B cell (primary cell): ENCODE measurements around the gene SLC1A4. TPM values are rescaled to one million over a fixed set of nuclear protein-coding genes. Genes with fewer than 3 reads are reported as not detected.

Experiments
- ATAC-seq: fragments of 200-7000 bp; cut with Tn5 transposase; one replicate; pipeline ENCODE4 v1.10.0; 2021; ENCODE audit warnings: low read depth, mild to moderate bottlenecking, moderate number of reproducible peaks, moderate library complexity
- CTCF ChIA-PET: fragments of 350-600 bp; sonication (Branson Sonifier 250); formaldehyde crosslinking; loops from one replicate; lab custom pipeline; 2021; ENCODE audit warnings: antibody characterized with exemption, inconsistent platforms; lab: Charles Lee
- POLR2A ChIA-PET: fragments of 350-600 bp; sonication (Branson Sonifier 250); formaldehyde crosslinking; loops from one replicate; lab custom pipeline; 2021; ENCODE audit warnings: antibody characterized with exemption; lab: Charles Lee
- DNase-seq: peaks from one replicate; pipeline ENCODE4 v3.0.0; 2013
- H2AFZ ChIP-seq: 2 replicates; pipeline ENCODE4 v1.6.1; 2012; ENCODE audit warnings: mild to moderate bottlenecking, low read depth, low read length; ENCODE audit not compliant: insufficient read depth, poor library complexity, severe bottlenecking
- H3K27ac ChIP-seq, 2 donors: 1 replicate in 1 of 2; 2 replicates in 1 of 2; pipeline ENCODE4 v1.5.1; 2012 to 2013; ENCODE audit warnings: low read length in 2 of 2, mild to moderate bottlenecking in 2 of 2, moderate library complexity in 1 of 2
- H3K27me3 ChIP-seq, 4 experiments: fragments of 200-600 bp in 1 of 4; sonication (generic) in 1 of 4; replicated peaks in 1 of 4; 1 replicate in 2 of 4; 2 replicates in 2 of 4; pipeline versions ENCODE4 v1.6.1 to v1.7.0; 2013 to 2016; ENCODE audit warnings: low read length in 3 of 4, mild to moderate bottlenecking in 2 of 4, mixed read lengths in 1 of 4, moderate library complexity in 1 of 4; ENCODE audit not compliant: insufficient read depth in 4 of 4, control insufficient read depth in 3 of 4; ENCODE audit errors: control extremely low read depth in 1 of 4
- H3K36me3 ChIP-seq, 2 experiments: replicated peaks in 1 of 2; 1 replicate in 1 of 2; 2 replicates in 1 of 2; pipeline versions ENCODE4 v1.6.1 to v1.7.1; 2013; ENCODE audit warnings: low read length in 1 of 2; ENCODE audit not compliant: insufficient read depth in 2 of 2, control insufficient read depth in 1 of 2; ENCODE audit errors: control extremely low read depth in 1 of 2, extremely low read depth in 1 of 2
- H3K4me1 ChIP-seq, 2 donors: fragments of 200-600 bp in 1 of 2; sonication (generic) in 1 of 2; 1 replicate in 1 of 2; 2 replicates in 1 of 2; pipeline versions ENCODE4 v1.5.1 to v1.6.1; 2013 to 2017; ENCODE audit warnings: low read length in 2 of 2; ENCODE audit not compliant: control insufficient read depth in 2 of 2, insufficient read depth in 2 of 2
- H3K4me2 ChIP-seq: replicated peaks from 2 replicates; pipeline ENCODE3; 2012; ENCODE audit warnings: mild to moderate bottlenecking, low read depth, low read length; ENCODE audit not compliant: poor library complexity, severe bottlenecking
- H3K4me3 ChIP-seq, 5 experiments: fragments of 200-600 bp in 1 of 5; sonication (generic) in 1 of 5; 1 replicate in 3 of 5; 2 replicates in 2 of 5; pipeline versions ENCODE4 v1.5.1 to v1.7.0; 2011 to 2016; ENCODE audit warnings: low read length in 4 of 5, mild to moderate bottlenecking in 4 of 5, low read depth in 2 of 5, control low read depth in 1 of 5, moderate library complexity in 1 of 5; ENCODE audit not compliant: insufficient read depth in 1 of 5; ENCODE audit errors: control extremely low read depth in 1 of 5, extremely low read depth in 1 of 5
- H3K79me2 ChIP-seq: fragments of 200-600 bp; sonication (generic); one replicate; pipeline ENCODE4 v1.6.0; 2016; ENCODE audit warnings: low read length; ENCODE audit not compliant: control insufficient read depth, insufficient read depth
- H3K9ac ChIP-seq: fragments of 200-600 bp; sonication (generic); 2 replicates; pipeline ENCODE4 v1.6.1; 2017; ENCODE audit warnings: mild to moderate bottlenecking, low read length, moderate library complexity
- H3K9me3 ChIP-seq, 3 donors: one replicate each; pipeline versions ENCODE4 v1.6.1 to v1.7.1; 2013; ENCODE audit warnings: low read length in 2 of 3; ENCODE audit not compliant: control insufficient read depth in 2 of 3, insufficient read depth in 1 of 3; ENCODE audit errors: control extremely low read depth in 1 of 3
- H4K20me1 ChIP-seq: 2 replicates; pipeline ENCODE4 v1.6.0; 2012; ENCODE audit warnings: mild to moderate bottlenecking, low read length; ENCODE audit not compliant: insufficient read depth, control insufficient read depth, poor library complexity, severe bottlenecking
- H3K27ac Mint-ChIP-seq: one replicate; pipeline ENCODE4 v1.8.0; 2021; ENCODE audit warnings: mixed read lengths
- H3K27me3 Mint-ChIP-seq: one replicate; pipeline ENCODE4 v1.8.0; 2021; ENCODE audit warnings: mixed read lengths
- H3K4me1 Mint-ChIP-seq: one replicate; pipeline ENCODE4 v1.8.0; 2021; ENCODE audit warnings: mixed read lengths
- H3K4me3 Mint-ChIP-seq: one replicate; pipeline ENCODE4 v1.8.0; 2021; ENCODE audit warnings: mixed read lengths
- H3K9me3 Mint-ChIP-seq: one replicate; pipeline ENCODE4 v1.8.0; 2022; ENCODE audit warnings: mixed read lengths; ENCODE audit not compliant: insufficient read depth
- CTCF ChIP-seq: fragments of 200-600 bp; IDR thresholded peaks from one replicate; pipeline ENCODE4 v1.8.0; 2022; ENCODE audit warnings: antibody characterized with exemption, mild to moderate bottlenecking
- EZH2 ChIP-seq: IDR thresholded peaks from 2 replicates; pipeline ENCODE4 v1.6.1; 2012; ENCODE audit warnings: borderline replicate concordance, low read depth, mild to moderate bottlenecking, moderate library complexity, low read length; ENCODE audit not compliant: insufficient read depth, poor library complexity, severe bottlenecking
- WGBS: methylation state at CpG from one replicate; pipeline ENCODE4 v1.1.5; 2013; ENCODE audit warnings: missing lambda C conversion rate; ENCODE audit not compliant: insufficient coverage; 5-methylcytosine and 5-hydroxymethylcytosine counted together
- intact Hi-C: fragments of 100-400 bp; cut with micrococcal nuclease; formaldehyde crosslinking; loops from one replicate; pipeline ENCODE4 v1.10.0; 2022
- polyA plus RNA-seq: library from polyadenylated mRNA; depleted of rRNA; stranded (reverse); fragments of >200 nt; gene quantifications from 2 replicates; pipeline ENCODE4 v1.2.3, GENCODE V29; 2012
- total RNA-seq, 2 donors: library from RNA; stranded (reverse); fragments of 120-200 nt in 1 of 2; gene quantifications; 1 replicate in 1 of 2; 2 replicates in 1 of 2; pipeline versions ENCODE4 v1.2.3 to v1.2.4, GENCODE V29; 2013 to 2022

The SLC1A4 gene
- total and polyA plus RNA-seq, 2 donors (not counting 1 experiment from before 2014, with no cell fraction given): 1.7 to 15.7 TPM

GRCh38 chr2:65018141-65018582 lies 29.0 kb downstream of the SLC1A4 start:
- ChIA-PET POLR2A (interaction anchor here (1.2 to 1.7 kb wide), 2 partner anchors 15 to 25 kb away, joined by 3 to 9 read pairs; no protein-coding TSS in a partner anchor), CTCF (interaction anchor here (0.6 to 9.0 kb wide), 24 partner anchors 8 to 145 kb away, joined by 3 to 115 read pairs (median 5); partner anchors contain the start of gene SLC1A4)
- H3K27ac Mint-ChIP-seq: peak overlapping the region; percentile 39
- 48% methylated on average over 14 of the region's 15 CpGs for WGBS
- Histone ChIP-seq H3K4me1 (peaks cover 29 to 35% of the 10 kb centered on the region in 2 donors), H3K4me3 (no peak overlapping the region), H3K9me3 (no peaks in the 10 kb centered on the region), H3K9ac (no peak overlapping the region), H3K27ac (no peak overlapping the region), H3K27me3 (no peaks in the 10 kb centered on the region), H4K20me1 (no peaks in the 10 kb centered on the region), H3K79me2 (peaks cover 5% of the 10 kb centered on the region), H3K36me3 (peaks cover 0 to 27% of the 10 kb centered on the region in 2 experiments), H2AFZ (no peak overlapping the region), H3K4me2 (peak overlapping the region; percentile 27)
- H3K9me3 Mint-ChIP-seq: no peaks in the 10 kb centered on the region
- H3K4me3 Mint-ChIP-seq: peak overlapping the region; percentile 55
- no peak for ATAC-seq
- intact Hi-C loops: no loop called here
- no peak for TF ChIP-seq EZH2
- no peak for TF ChIP-seq CTCF
- peak; percentile 19 for DNase-seq
- H3K27me3 Mint-ChIP-seq: no peaks in the 10 kb centered on the region
- peaks cover 47% of the 10 kb centered on the region for H3K4me1 Mint-ChIP-seq

GRCh38 chr2:65019010-65019409 lies 29.8 kb downstream of the SLC1A4 start:
- DNase-seq (no peak), ATAC-seq (no peak)
- no peak overlapping the region for H3K4me3 Mint-ChIP-seq
- H3K4me1 Mint-ChIP-seq: peaks cover 42% of the 10 kb centered on the region
- POLR2A ChIA-PET: interaction anchor here (0.7 kb wide), 1 partner anchor 11 kb away, joined by 3 read pairs; no protein-coding TSS in a partner anchor
- no peaks in the 10 kb centered on the region for H3K9me3 ChIP-seq
- H3K27me3 Mint-ChIP-seq: no peaks in the 10 kb centered on the region
- H3K4me2 ChIP-seq: no peak overlapping the region
- CTCF ChIA-PET: interaction anchor here (1.0 to 9.0 kb wide), 7 partner anchors 9 to 102 kb away, joined by 3 to 115 read pairs (median 5); no protein-coding TSS in a partner anchor
- H3K36me3 ChIP-seq: peaks cover 0 to 35% of the 10 kb centered on the region in 2 experiments
- H3K27ac ChIP-seq: no peak overlapping the region
- peaks cover 29 to 39% of the 10 kb centered on the region in 2 donors for H3K4me1 ChIP-seq
- no peak overlapping the region for H3K9ac ChIP-seq
- WGBS: 100% methylated on average over 1 of the region's 1 CpG
- H2AFZ ChIP-seq: no peak overlapping the region
- H3K27ac Mint-ChIP-seq: no peak overlapping the region
- no peaks in the 10 kb centered on the region for H4K20me1 ChIP-seq
- no peak overlapping the region for H3K4me3 ChIP-seq
- no peaks in the 10 kb centered on the region for H3K27me3 ChIP-seq
- H3K79me2 ChIP-seq: peaks cover 5% of the 10 kb centered on the region
- no peak for TF ChIP-seq EZH2
- no peak for TF ChIP-seq CTCF
- no peaks in the 10 kb centered on the region for H3K9me3 Mint-ChIP-seq
- intact Hi-C loops: no loop called here
